Jurkat, Clone E6-1 (cell line): ENCODE measurements around the gene MYH10.

ENCODE experiments used
- DNase-seq: peaks from one replicate; pipeline ENCODE4 v3.0.0-alpha.2; 2011; ENCODE audit warnings: low read depth, low spot score
- H3K4me3 ChIP-seq: 2 replicates; pipeline ENCODE4 v1.5.1; 2011; ENCODE audit warnings: mild to moderate bottlenecking, low read length, control low read depth, moderate library complexity

The MYH10 gene

DNA sequence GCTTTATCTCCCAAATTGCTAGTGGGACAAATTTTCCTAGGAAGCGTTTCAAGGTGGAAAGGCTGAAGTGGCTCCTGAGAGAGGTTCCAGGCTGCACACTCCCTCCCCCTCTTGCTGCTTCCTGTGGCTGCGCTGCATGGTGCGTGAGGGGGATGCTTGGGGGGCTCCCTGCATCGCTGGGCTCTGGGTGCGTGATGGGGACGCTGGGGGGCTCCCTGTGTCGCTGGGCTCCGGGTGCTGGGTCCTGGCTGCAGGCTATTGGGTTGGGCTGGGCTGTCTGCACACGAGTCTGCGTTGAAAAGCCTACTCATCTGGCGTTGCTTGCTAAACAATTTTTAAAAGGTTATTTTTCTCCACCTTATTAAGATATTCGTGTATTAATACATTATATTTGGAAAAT is 164.8 kb downstream of the MYH10 start:
- no peak overlapping the region for H3K4me3 ChIP-seq
- no peak for DNase-seq

DNA sequence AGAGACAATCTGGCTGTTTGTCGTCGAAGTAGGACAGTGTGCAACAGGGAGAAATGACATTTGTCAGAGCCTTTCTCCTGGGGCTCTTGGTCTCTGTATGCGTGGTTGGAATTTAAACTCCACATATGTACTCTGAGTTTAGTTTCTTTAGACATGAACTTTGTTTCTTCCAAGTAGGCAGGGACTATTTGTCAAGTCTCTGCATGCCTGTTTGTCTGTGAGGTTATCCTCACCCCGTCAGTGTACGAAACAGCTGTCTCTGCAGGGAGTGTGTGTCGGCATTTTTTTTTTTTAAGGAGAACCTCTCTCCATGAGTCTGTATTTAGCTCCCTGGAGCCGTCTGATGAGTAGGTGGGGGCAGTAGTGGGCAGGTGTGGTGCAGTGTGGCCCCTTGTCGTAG is 165.2 kb downstream of the MYH10 start:
- no peak for DNase-seq
- no peak overlapping the region for H3K4me3 ChIP-seq

DNA sequence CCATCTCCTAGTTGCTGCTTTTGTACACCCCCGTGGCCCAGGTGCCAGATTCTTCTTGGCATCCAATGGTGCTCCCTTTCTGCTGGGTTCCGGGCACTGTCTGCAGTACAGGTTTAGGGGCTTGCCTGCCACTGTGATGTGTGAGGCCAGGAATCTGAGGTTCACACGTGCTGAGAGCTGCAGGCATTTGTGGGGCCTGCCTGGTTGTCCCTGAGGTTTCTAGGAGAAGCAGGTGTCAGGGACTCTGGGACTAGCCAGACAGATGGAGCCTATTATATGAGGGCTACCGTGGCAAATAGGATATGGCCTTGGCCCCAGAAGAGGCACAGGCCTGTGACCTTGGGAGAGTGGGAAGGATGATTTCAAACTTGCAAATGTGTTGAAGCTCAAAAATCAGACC is 165.6 kb downstream of the MYH10 start:
- H3K4me3 ChIP-seq, result no peak overlapping the region
- no peak for DNase-seq

- DNase-seq, result no peak
- no peak overlapping the region for H3K4me3 ChIP-seq
Observed at GRCh38 chr17:8463099-8463498, 167.4 kb downstream of the MYH10 start.

DNA sequence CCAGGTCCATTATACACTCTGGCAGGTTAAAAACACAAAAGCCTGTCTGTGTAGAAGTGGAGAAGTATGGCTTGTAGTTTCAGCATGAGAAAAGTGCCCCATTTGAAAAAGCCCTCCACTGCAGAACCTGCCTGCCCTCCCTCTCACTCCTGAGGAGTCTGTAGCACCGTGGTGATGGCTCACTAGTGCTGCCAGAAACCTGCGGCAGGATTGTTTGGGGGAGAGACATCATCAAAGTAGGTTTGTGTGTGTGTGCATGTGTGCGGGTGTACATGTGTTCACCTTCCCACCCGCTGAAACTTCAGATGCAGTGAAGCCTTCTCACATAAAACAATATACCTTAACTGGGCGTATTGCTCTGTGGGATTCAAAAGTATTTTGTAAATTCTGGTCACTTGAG is 168.0 kb downstream of the MYH10 start:
- no peak for DNase-seq
- no peak overlapping the region for H3K4me3 ChIP-seq

DNA sequence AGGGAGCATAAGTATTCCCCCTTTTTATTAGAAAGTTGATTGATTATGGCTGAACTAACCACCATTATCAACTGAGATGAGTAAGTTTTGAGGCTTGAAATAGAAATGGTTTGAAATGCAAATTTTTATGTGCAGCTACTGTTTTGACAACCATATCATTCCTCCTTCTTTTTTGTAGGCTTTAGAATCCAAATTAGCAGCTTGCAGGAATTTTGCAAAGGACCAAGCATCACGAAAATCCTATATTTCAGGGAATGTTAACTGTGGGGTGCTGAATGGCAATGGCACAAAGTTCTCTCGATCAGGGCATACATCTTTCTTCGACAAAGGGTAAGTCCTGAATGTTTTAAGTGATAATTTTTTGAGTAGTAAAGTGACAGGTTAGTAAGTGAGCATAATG is 170.7 kb downstream of the MYH10 start:
- no peak overlapping the region for H3K4me3 ChIP-seq
- DNase-seq, result no peak

- no peak for DNase-seq
- H3K4me3 ChIP-seq, result no peak overlapping the region
Observed at GRCh38 chr17:8459107-8459506, 171.4 kb downstream of the MYH10 start.

- no peak for DNase-seq
- H3K4me3 ChIP-seq, result no peak overlapping the region
Observed at GRCh38 chr17:8458128-8458527, 172.4 kb downstream of the MYH10 start.

DNA sequence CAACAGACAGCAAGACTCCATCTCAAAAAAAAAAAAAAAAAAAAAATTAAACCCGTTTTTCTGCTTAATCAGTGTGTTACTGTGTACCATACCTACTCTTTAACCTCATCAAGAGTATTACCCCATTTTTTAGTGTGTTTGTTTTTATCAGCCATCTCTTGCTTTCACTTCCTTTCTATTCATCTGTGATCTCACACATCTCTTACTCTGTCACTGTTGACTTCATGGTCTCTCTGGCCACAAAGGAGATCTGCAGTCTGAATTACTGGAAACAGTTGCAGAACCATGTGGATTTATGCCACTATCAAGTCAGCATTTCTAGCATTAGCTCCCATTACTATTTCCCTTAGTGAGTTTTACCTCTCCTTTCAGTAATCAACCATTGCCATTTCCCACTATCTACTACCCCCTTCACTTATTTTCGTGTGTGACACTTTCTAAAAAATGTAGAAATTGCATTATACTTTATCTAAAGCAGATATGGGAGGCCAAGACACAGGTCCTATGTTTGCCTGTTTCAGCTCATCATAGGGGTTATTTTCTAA is 174.8 kb downstream of the MYH10 start:
- H3K4me3 ChIP-seq, result no peak overlapping the region
- no peak for DNase-seq

- H3K4me3 ChIP-seq, result no peak overlapping the region
- DNase-seq, result no peak
Observed at GRCh38 chr17:8453326-8453725, 177.2 kb downstream of the MYH10 start.

DNA sequence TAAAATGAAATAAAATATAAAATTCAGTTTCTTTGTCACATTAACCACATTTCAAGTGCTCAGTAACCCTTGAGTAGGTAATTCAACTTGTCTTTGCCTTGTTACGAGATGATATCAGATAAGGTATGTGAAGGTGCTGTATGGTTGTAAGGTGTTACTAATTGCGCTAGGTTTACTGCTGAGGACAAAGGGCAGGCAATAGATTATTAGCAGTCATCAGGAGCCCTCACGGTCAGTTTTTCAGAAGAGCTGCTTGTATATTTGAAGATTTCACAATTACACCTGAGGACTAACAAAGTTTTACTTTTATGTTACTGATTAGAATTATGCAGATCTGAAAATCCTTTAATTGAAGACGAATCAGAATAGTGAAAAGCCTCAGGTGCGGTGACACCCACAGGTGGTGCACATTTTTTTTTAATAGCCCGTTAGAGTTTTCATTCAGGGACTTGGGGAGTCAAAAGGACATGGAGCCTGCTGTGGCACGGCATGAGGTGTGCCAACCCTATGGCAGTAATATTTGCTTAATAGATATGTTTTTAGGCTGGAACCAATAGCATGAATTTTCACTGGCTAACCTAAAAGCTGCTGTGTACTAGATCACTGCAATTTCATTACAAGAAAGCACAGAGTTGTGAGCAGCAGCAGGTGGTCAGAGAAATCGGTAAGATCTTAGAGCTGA is 178.5 kb downstream of the MYH10 start:
- no peak overlapping the region for H3K4me3 ChIP-seq
- DNase-seq, result no peak

DNA sequence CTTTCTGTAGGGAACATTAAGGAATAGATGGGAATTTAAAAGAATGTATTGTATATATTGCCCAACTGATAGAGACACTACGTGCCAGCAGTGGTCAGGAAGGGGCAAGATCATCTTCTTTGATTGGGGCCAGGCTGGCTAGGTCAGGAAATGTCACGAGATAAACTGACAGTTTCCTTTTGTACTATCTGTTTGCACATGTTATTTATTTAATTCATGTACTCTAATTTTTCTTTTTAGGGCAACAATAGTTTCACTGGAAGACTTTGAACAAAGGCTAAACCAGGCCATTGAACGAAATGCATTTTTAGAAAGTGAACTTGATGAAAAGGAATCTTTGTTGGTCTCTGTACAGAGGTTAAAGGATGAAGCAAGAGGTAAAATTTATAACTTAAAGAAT is 182.2 kb downstream of the MYH10 start:
- no peak overlapping the region for H3K4me3 ChIP-seq
- no peak for DNase-seq

GRCh38 chr17:8447799-8448198 is 182.7 kb downstream of the MYH10 start:
- no peak overlapping the region for H3K4me3 ChIP-seq
- no peak for DNase-seq

- DNase-seq, result no peak
- no peak overlapping the region for H3K4me3 ChIP-seq
Observed at GRCh38 chr17:8445536-8445935, 185.0 kb downstream of the MYH10 start.

- no peak for DNase-seq
- no peak overlapping the region for H3K4me3 ChIP-seq
Observed at GRCh38 chr17:8444494-8444893, 186.0 kb downstream of the MYH10 start.

GRCh38 chr17:8443756-8444155 is 186.8 kb downstream of the MYH10 start:
- DNase-seq, result no peak
- H3K4me3 ChIP-seq, result no peak overlapping the region

DNA sequence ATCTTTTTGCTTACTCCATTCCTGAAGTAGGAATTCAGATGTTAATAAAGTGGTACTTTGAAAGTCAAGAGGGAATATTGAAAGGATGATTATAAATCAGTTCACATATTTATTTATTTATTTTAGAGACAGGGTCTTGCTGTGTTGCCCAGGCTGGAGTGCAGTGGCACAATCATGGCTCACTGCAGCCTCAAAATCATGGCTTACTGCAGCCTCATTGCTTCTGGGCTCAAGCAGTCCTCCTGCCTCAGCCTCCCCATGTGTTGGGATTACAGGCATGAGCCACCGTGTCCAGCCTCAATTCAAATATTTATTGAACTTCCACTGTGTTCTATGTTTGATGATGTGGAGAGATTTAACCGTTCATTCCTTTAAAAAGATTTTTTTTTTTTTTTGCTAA is 188.2 kb downstream of the MYH10 start:
- H3K4me3 ChIP-seq, result no peak overlapping the region
- no peak for DNase-seq

DNA sequence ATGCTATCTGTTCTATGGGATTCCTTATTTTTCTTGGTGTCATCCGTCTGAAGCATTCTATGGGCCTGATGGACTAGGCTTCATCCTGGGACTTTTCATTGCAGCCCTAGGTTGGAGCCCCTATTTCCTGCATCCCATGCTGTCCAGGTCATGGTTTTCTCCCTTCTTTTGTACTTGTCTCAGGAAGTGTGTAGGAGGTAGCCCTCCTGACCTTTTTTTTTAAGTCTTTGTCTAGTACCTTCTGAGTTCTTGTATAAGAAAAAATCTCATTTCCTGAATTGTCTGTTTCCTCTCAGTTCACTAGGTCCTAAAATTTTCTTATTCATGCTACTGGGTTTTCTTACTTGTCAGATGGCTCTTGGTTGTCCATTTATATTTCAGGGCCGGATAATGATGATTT is 188.8 kb downstream of the MYH10 start:
- H3K4me3 ChIP-seq, result no peak overlapping the region

DNA sequence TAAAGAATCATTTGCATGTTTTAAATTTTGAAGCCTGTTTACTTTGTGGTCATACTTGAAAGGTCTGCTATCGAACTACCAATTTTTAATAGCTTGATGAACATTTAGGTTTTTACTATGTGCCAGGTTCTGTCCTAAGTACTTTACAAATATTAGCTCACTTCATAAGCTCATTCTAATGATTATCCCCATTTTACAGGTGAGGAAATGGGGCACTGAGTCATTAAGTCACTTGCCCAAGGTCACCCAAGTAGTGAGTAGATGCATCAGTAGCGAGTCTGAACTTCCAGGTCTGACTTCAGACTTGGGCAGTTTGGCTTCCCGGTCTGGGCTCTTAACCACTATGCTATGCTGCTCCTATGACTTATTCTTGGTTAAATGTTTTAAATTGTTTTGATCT is 190.8 kb downstream of the MYH10 start:
- DNase-seq, result no peak
- H3K4me3 ChIP-seq, result no peak overlapping the region

More for the DNA sequence above, 188.8 kb downstream of the MYH10 start:
- DNase-seq, result no peak

- peak; percentile 41 for DNase-seq
- H3K4me3 ChIP-seq, result no peak overlapping the region
Observed at GRCh38 chr17:8438441-8438840, 192.1 kb downstream of the MYH10 start.

DNA sequence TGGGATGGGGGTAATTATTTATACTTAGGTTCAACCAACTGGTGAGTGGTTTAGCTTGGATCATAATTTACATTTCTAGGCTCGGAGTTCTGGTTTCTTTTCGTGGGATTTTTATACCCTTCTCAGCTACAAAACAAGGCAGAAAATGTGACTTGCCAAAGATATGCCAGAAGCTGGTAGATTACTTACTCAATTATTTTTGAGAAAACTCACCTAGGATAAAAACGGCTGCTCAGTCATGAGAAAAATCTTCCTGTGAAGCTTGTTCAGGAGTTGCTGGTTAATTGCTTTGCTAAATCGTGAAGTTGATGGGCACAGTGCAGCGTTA is 193.7 kb downstream of the MYH10 start:
- peak overlapping the region; percentile 87 for H3K4me3 ChIP-seq
- DNase-seq, result no peak
